Natural killer cell treated with Interleukin-12 subunit alpha and Interleukin-12 subunit beta and Interleukin-15 and Interleukin-18, amount 100 ng/mL, for 72 hours (primary cell): ENCODE measurements around the gene CALML6. TPM values are rescaled to one million over a fixed set of nuclear protein-coding genes. Genes with fewer than 3 reads are reported as not detected.
A peak's percentile ranks its signal among the peaks of the same experiment; 100 is the strongest.

Source experiments
- ATAC-seq, 2 donors: fragments of 150-1000 bp; cut with Tn5 transposase in 1 of 2; sonication (Bioruptor Pico), chemical (Tn5 transposase) in 1 of 2; 2 replicates each; pipeline ENCODE4 v1.10.0; 2021
- DNase-seq: peaks from one replicate; pipeline ENCODE4 v3.0.0; 2022; ENCODE audit warnings: low spot score
- H3K27ac Mint-ChIP-seq, 2 donors: 1 replicate in 1 of 2; 2 replicates in 1 of 2; pipeline ENCODE4 v1.8.0; 2022; ENCODE audit warnings: mixed read lengths in 2 of 2, mild to moderate bottlenecking in 1 of 2, moderate library complexity in 1 of 2
- H3K27me3 Mint-ChIP-seq, 2 donors: 1 replicate in 1 of 2; 2 replicates in 1 of 2; pipeline ENCODE4 v1.8.0; 2022; ENCODE audit warnings: mixed read lengths in 2 of 2
- H3K36me3 Mint-ChIP-seq: one replicate; pipeline ENCODE4 v1.8.0; 2022; ENCODE audit warnings: mixed read lengths
- H3K4me1 Mint-ChIP-seq, 2 donors: 1 replicate in 1 of 2; 2 replicates in 1 of 2; pipeline ENCODE4 v1.8.0; 2022; ENCODE audit warnings: low read depth in 2 of 2, mixed read lengths in 2 of 2, mild to moderate bottlenecking in 1 of 2
- H3K4me3 Mint-ChIP-seq: one replicate; pipeline ENCODE4 v1.8.0; 2022; ENCODE audit warnings: mixed read lengths
- H3K9me3 Mint-ChIP-seq: 2 replicates; pipeline ENCODE4 v1.8.0; 2022; ENCODE audit warnings: mixed read lengths
- total RNA-seq, 2 donors: library from RNA; stranded (reverse); gene quantifications; one replicate each; pipeline ENCODE4 v1.2.3, GENCODE V29; 2022

The CALML6 gene
- total RNA-seq, 2 donors from 2014 or later = 1.00 to 1.2 TPM

DNA sequence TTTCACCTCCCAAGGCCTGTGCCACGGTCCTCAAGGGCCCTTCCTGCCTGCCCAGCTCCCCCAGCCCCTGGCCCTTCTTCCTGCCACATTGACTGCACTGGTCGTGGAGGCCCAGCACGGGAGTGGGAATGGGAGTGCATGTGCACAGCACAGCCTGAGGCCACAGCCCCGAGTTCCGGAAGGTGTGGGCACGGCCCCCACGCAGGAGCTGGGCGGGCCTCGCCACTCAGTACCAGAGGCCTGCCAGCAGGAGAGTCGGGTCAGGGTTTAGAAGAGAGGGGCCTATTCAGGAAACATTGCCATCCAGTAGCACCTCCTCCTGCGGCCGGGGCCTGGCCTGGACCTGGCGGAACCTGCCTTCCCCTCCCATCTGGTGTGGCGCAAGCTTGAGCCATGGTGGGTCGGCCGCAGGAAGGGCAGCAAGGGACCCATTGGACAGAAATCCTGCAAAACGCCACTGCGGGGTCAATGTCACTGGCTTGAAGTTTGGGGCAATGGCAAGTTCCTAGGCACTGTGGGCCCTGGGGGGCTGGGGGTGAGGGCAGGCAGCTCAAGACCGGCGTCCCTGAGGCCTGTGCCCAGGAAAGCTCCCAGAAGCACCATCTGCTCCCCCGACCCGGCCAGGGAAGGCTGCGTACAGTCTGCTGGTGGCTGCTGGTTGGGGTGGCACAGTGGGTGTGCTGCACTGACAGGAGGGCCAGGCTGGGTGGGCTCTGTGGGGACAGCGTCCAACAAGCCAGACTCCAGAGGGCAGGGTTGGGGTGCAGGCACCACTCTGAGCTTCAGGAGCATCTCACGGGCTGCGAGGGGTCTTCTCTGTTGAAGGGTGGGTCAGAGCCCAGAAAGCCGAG, 5.8 kb downstream of the CALML6 start:
- ATAC-seq (no peak), DNase-seq (no peak)
- H3K9me3 Mint-ChIP-seq = no peaks in the 10 kb centered on the region
- no peaks in the 10 kb centered on the region for H3K27me3 Mint-ChIP-seq
- no peaks in the 10 kb centered on the region for H3K36me3 Mint-ChIP-seq
- H3K4me1 Mint-ChIP-seq = peaks cover 0 to 6% of the 10 kb centered on the region in 2 donors
- no peak overlapping the region for H3K27ac Mint-ChIP-seq
- no peak overlapping the region for H3K4me3 Mint-ChIP-seq

DNA sequence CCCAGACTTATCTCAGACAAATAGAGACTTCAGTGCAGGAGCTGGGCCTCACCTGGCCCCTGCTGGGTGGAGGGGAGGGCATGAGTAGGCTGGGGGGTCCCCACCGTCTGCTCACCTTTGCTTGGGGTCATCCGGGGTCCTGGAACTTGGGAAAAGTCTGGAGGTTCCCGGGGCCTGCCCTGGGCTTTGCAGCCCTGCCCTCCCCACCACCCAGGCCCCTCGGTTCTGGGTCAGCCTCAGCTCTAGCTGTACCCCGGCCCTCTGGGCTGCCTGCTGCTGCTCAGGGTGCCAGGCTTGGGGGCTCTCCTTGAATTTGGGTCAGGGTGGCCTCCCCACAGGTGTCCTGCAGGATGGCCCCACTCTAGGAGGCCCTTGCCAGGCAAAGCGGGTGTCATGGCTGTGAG, 6.4 kb downstream of the CALML6 start:
- DNase-seq (no peak), ATAC-seq (no peak)
- Mint-ChIP-seq H3K27ac (no peak overlapping the region), H3K4me1 (peaks cover 0 to 6% of the 10 kb centered on the region in 2 donors), H3K9me3 (no peaks in the 10 kb centered on the region), H3K36me3 (no peaks in the 10 kb centered on the region), H3K4me3 (no peak overlapping the region), H3K27me3 (no peaks in the 10 kb centered on the region)

DNA sequence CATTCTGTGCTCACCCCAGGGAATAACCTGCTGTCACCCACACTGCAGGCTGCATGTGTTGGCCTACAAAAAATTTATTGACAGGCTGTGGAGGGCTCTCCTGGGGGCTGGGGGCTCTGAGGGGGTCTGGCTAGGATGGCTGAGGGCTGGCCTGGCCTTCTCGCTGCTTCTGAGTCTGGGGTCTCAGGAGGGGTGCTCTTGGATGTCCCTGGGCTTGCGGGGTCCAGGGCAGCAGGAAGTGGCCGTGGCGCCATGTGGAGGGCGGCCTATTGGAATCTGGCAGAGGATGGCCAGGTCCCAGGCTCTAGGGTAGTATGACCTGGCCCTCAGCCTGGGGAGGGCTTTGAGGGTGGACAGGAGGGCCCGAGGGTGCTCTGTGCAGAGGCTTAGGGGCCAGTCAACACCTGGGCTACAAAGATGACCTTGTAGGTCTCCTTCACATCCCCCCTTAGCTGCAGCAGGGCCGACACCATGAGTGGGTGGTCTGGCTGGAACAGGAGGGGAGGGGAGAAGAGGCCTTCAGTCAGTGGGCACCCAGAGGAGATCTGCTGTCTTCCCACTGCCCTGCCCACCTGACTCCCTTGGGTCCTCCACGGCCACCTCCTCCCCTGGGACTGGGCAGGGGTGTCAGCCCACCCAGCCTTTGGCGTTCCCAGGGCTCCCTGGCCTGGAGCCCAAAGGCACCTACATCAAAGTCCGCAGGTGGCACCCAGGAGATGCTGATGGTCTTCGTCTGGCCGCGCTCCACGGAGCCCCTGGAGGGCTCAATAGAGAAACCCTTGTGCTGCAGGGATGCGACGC, 7.0 kb downstream of the CALML6 start:
- ATAC-seq (no peak), DNase-seq (no peak)
- H3K9me3 Mint-ChIP-seq = no peaks in the 10 kb centered on the region
- H3K36me3 Mint-ChIP-seq = no peaks in the 10 kb centered on the region
- H3K27ac Mint-ChIP-seq = no peak overlapping the region
- H3K27me3 Mint-ChIP-seq = no peaks in the 10 kb centered on the region
- peaks cover 0 to 6% of the 10 kb centered on the region in 2 donors for H3K4me1 Mint-ChIP-seq
- no peak overlapping the region for H3K4me3 Mint-ChIP-seq

DNA sequence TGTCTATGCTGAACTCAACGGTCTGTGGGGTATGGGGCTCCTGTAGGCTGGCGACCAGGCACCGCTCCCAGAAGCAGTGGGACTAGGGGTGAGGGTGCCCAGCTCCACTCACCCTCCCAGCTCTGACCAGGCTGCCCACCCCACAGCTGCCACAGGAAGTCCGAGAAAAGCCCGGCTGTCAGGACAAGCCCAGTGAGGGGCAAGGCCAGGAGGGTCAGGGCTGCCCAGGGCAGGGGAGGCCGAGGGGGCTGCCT, 7.6 kb downstream of the CALML6 start:
- no peaks in the 10 kb centered on the region for H3K36me3 Mint-ChIP-seq
- no peaks in the 10 kb centered on the region for H3K27me3 Mint-ChIP-seq
- peaks cover 0 to 6% of the 10 kb centered on the region in 2 donors for H3K4me1 Mint-ChIP-seq
- H3K4me3 Mint-ChIP-seq = no peak overlapping the region
- DNase-seq (no peak), ATAC-seq (no peak)
- no peaks in the 10 kb centered on the region for H3K9me3 Mint-ChIP-seq
- no peak overlapping the region for H3K27ac Mint-ChIP-seq

DNA sequence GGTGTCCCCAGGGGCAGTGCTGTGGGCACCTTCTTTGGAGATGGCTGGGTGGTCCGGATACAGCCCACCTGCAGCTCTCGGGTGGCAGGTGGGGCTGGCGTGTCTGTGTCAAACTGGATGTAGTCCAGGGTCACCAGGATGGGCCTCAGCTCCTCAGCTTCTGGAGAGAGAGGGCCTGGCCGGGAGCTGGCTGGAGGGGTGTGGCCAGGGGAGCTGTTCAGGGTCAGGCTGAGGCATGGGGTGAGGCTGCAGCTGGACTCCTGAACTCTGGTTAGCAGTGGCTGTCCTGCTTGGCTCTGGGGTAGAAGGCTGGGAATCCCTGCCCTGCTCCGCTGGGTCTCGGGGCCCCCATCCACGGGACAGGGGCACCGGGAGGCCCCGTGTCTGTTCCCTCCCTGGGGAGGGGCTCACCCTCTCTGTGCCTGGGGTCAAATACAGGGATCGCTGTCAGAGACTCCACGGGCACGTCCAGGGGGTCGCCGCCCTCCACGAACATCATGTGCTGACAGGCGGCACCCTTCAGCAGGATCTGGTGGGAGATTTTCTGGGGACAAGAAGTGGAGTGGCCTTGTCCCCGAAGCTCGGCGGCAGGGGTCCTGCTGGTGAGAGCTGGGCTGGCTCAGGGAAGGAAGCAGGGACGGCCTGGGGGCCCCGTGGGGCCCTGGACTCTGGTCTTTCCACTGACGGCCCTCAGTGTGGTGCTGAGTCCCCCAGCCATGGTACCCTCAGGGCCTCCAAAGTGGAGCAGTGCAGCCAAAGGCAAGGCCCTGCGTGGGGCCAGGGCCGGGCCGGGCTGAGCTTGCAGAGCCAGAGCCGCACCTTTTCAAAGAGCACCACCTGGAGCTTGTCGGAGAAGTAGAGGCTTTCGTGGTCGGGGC, 8.1 kb downstream of the CALML6 start:
- Mint-ChIP-seq H3K9me3 (no peaks in the 10 kb centered on the region), H3K27me3 (no peaks in the 10 kb centered on the region), H3K4me1 (peaks cover 0 to 6% of the 10 kb centered on the region in 2 donors), H3K36me3 (no peaks in the 10 kb centered on the region), H3K4me3 (no peak overlapping the region), H3K27ac (no peak overlapping the region)
- DNase-seq = no peak
- no peak for ATAC-seq

DNA sequence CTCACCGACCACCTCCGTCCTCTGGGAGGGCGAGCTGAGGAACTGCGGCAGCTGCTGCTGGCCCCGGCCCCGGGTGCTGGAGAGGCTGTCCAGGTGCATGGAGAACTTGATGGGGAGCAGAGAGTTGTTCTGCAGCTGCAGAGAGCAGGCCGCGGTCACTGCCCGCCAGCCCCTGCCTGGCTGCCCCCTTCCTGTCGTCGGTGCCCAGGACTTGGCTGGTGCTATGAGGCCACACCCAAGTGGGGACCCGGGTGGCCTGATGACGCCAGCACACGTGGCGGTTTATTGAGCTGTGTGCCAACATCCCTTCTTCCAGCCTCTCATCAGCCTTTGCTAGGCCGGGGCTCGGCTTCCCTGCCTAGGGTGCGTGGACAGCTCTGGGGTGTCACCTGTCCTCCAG, 9.3 kb downstream of the CALML6 start:
- no peak overlapping the region for H3K27ac Mint-ChIP-seq
- H3K4me1 Mint-ChIP-seq = peaks cover 0 to 5% of the 10 kb centered on the region in 2 donors
- H3K4me3 Mint-ChIP-seq = no peak overlapping the region
- no peak for ATAC-seq
- H3K36me3 Mint-ChIP-seq = no peaks in the 10 kb centered on the region
- no peaks in the 10 kb centered on the region for H3K27me3 Mint-ChIP-seq
- no peaks in the 10 kb centered on the region for H3K9me3 Mint-ChIP-seq
- DNase-seq = no peak

DNA sequence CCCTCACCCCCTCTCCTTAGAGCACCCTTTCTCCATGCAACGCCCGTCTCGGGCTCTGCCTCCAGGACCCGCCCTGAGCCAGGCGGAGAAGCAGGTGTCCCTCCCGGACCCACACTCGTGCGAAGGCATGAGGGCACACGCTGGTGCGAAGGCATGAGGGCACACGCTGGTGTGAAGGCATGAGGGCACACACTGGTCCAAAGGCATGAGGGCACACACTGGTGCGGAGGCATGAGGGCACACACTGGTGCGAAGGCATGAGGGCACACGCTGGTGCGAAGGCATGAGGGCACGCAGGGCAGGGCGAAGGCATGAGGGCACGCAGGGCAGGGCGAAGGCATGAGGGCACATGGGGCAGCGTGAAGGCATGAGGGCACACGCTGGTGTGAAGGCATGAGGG, 9.8 kb downstream of the CALML6 start:
- no peak for DNase-seq
- Mint-ChIP-seq H3K27ac (no peak overlapping the region), H3K4me1 (peaks cover 0 to 3% of the 10 kb centered on the region in 2 donors), H3K36me3 (no peaks in the 10 kb centered on the region), H3K27me3 (no peaks in the 10 kb centered on the region), H3K9me3 (no peaks in the 10 kb centered on the region), H3K4me3 (no peak overlapping the region)
- ATAC-seq = no peak

DNA sequence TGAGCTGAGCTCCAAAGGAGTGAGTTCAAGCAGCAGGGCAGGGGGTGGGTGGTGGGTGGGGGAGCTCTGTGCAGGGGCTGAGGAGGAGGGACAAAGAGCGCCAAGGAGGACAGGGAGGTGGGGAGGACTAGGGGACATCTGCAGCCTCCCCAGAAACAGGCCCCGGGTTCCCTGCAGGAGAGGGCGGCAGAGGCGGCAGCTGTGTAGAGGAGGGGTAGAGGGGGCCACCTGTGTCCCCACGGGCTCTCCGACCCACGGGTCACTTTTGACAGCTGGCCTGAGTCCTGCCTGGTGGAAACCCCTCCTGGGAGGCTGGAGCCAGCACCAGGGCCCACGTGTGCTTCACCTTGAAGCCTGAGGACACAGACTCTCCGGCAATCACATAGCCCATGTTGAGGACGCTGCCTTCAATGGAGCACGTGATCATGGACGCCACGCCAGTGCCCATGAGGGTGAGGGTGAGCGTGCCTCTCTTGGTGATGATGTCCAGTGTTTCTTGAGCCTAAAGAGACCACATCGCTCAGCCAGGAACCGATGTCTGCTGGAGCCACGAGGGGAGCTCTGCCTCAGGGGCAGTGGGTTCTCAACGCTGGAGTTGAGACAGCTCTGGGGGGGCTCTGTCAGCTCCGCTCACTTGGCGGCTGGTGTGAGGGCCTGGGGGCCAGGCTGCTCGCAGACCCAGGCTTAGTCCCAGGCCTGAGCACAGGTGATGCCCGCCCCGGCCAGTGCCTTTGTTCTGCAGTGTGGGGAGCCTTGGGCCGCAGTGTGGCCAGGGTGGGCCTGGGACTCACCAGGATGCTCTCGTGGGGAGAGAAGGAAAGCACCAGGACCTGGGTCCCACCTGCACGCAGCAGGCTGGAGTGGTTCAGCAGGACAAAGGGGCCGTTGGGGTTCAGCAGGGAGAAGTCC, 10.6 kb downstream of the CALML6 start:
- Mint-ChIP-seq H3K36me3 (no peaks in the 10 kb centered on the region), H3K27ac (no peak overlapping the region), H3K9me3 (no peaks in the 10 kb centered on the region), H3K4me1 (peaks cover 0 to 3% of the 10 kb centered on the region in 2 donors), H3K4me3 (no peak overlapping the region), H3K27me3 (no peaks in the 10 kb centered on the region)
- DNase-seq (no peak), ATAC-seq (no peak)

DNA sequence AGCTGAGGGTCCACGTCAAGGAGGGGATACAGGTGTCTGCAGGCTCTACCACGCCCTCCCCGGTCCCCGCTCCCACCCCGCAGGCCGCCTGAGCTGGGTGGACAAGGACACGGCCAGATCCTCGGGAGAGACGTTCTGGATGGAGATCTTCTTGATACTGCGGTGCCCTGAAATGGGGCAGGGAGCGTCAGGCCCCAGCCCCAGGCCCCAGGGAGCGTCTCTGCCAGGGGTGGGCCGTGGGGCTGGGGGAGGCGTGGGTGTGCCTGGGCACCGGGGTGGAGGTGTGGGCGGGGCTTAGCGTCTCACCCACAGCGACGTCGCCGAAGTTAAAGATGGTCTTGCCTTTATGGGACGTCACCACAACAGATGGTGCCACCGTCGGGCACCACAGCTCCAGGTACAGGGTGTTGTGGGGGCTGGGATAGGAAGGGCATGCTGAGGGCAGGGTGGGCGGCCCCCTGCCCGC, 11.3 kb downstream of the CALML6 start:
- H3K4me1 Mint-ChIP-seq = peaks cover 0 to 3% of the 10 kb centered on the region in 2 donors

DNA sequence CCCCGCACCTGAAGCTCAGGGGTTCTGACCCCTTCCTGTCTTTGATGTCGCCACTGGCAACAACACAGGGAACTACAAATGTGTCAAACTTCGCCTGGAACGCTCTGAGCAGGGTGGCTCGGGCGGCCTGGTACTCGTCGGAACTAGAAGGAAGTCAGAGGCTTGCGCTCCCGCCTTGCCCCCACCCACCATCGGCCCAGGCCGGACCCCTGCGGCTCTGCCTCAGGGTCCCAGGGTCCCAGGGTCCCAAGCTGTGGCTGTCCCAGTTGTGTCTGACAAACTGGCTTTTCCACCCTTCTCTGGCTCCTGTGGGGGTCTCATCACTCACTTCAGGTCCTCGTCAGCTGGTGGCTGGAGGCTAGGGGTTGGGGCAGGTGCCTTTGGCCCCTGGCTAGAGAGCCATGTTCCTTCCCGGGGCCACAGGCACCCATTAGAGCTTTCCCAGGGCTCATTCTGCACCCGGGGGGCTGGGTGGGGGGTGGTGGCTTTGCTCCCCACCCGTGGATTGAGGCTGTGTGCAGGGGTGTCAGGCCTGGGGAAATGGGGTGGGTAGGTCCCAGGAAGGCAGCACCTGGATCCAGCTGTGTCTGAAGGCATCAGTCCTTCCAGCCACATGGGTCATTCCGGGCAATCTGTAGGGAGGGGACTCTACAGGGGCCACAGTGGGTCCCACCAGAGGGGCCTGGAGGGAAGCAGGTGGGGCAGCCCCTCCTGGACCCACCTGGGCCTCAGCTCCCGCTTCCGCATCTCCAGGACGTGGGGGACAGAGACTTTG, 12.0 kb downstream of the CALML6 start:
- DNase-seq (no peak), ATAC-seq (no peak)
- Mint-ChIP-seq H3K36me3 (no peaks in the 10 kb centered on the region), H3K27ac (no peak overlapping the region), H3K27me3 (no peaks in the 10 kb centered on the region), H3K4me3 (no peak overlapping the region), H3K9me3 (no peaks in the 10 kb centered on the region), H3K4me1 (peaks cover 0 to 3% of the 10 kb centered on the region in 2 donors)

More for the DNA sequence above, 11.3 kb downstream of the CALML6 start:
- Mint-ChIP-seq H3K4me3 (no peak overlapping the region), H3K27ac (no peak overlapping the region), H3K27me3 (no peaks in the 10 kb centered on the region), H3K36me3 (no peaks in the 10 kb centered on the region), H3K9me3 (no peaks in the 10 kb centered on the region)
- no peak for ATAC-seq
- no peak for DNase-seq

DNA sequence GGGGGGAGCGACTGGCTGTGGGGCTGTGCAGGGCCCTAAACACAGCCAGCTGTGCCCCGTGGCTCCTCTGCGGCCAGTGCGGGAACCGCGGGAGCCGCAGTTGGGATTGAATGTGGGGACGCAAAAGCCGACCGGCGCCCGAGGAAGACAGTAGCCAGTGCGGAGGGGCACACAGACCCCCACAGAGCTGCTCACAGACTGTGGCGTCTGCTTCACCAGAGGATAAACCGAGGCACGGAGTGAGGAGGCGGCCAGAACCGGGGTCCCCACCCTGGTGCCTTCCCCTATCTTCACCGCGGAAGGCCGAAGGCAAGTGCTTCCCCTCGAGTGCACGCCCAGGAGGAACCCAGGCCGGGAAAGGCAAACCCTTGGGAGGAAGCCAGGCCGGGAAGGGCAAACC, 12.7 kb downstream of the CALML6 start:
- H3K4me3 Mint-ChIP-seq = no peak overlapping the region
- H3K27me3 Mint-ChIP-seq = no peaks in the 10 kb centered on the region
- no peak overlapping the region for H3K27ac Mint-ChIP-seq
- H3K36me3 Mint-ChIP-seq = no peaks in the 10 kb centered on the region
- peaks cover 0 to 3% of the 10 kb centered on the region in 2 donors for H3K4me1 Mint-ChIP-seq
- no peaks in the 10 kb centered on the region for H3K9me3 Mint-ChIP-seq
- DNase-seq (no peak), ATAC-seq (no peak)

DNA sequence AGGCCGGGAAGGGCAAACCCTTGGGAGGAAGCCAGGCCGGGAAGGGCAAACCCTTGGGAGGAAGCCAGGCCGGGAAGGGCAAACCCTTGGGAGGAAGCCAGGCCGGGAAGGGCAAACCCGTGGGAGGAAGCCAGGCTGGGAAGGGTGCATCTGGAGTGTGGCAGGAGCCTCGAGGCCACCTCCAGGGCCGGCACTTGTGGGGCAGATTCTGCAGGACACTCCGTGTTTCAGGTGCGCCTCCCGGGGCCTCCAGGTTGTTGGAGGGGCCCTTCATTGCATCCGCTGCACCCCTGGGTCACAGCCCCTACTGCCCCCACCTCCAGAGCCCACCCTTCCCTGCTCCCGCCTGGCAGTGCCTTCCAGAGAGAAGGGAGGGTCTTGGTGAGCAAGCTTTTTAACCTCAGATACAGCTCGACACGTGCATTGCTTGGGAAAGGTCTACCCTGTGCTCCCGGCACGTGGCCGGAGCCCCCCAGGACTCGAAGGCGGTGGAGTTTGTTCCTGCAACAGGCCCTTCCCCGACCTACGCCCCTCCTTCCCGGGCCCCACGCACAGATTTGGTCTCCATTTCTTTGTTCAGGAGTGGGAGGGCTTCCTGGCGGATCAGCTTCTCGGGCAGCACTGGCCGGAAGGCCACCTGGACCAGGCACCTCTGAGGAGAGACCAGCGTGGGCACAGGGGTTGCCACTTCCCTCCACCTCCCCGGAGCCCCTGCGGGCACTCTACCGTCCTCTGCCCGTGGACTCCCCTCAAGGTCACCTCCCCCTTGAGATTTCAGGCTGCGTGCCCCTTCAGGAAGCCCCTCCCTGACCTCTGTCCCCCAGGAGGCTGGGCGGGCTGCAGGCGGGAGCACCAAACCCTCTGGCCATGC, 13.4 kb downstream of the CALML6 start:
- ATAC-seq (no peak), DNase-seq (peak; percentile 28)
- Mint-ChIP-seq H3K4me3 (no peak overlapping the region), H3K4me1 (peaks cover 0 to 3% of the 10 kb centered on the region in 2 donors), H3K27me3 (no peaks in the 10 kb centered on the region), H3K27ac (no peak overlapping the region), H3K36me3 (no peaks in the 10 kb centered on the region), H3K9me3 (no peaks in the 10 kb centered on the region)
